PC-9 (cell line): ENCODE results near the gene TARDBP. TPM values are rescaled to one million over a fixed set of nuclear protein-coding genes. Genes with fewer than 3 reads are reported as not detected.

Experiments
- BruUV-seq: library from RNA; stranded (reverse); fragments of 400-500 nt; replicated peaks from 2 replicates; lab custom pipeline; 2021; lab: Mats Ljungman, UMichigan
- CTCF ChIA-PET: fragments of 300-600 bp; sonication (Branson Sonifier 250); formaldehyde crosslinking; loops from one replicate; lab custom pipeline; 2022; ENCODE audit warnings: antibody characterized with exemption; lab: Charles Lee
- POLR2A ChIA-PET: fragments of 300-600 bp; sonication (Branson Sonifier 250); formaldehyde crosslinking; loops from one replicate; lab custom pipeline; 2022; ENCODE audit warnings: antibody characterized with exemption; ENCODE audit not compliant: unreplicated experiment; lab: Charles Lee
- DNase-seq, 2 experiments: peaks; one replicate each; pipeline versions ENCODE4 v3.0.0 to v3.0.0-alpha.2; 2015 to 2022; ENCODE audit warnings: mixed read lengths in 1 of 2
- H2AFZ ChIP-seq: fragments of 200-600 bp; sonication (generic); 2 replicates; pipeline ENCODE4 v1.8.1; 2017; ENCODE audit warnings: antibody characterized with exemption
- H3F3A ChIP-seq: fragments of 200-600 bp; sonication (generic); 2 replicates; pipeline ENCODE4 v1.8.1; 2017; ENCODE audit warnings: antibody characterized with exemption, mild to moderate bottlenecking, low read depth; ENCODE audit not compliant: insufficient read depth
- H3K27ac ChIP-seq: fragments of 200-600 bp; sonication (generic); 2 replicates; pipeline ENCODE4 v1.6.1; 2016; ENCODE audit warnings: mixed run types
- H3K27me3 ChIP-seq: fragments of 200-600 bp; sonication (generic); 2 replicates; pipeline ENCODE4 v1.6.1; 2016; ENCODE audit warnings: low read depth, mixed run types; ENCODE audit not compliant: insufficient read depth
- H3K36me3 ChIP-seq: fragments of 200-600 bp; sonication (generic); 2 replicates; pipeline ENCODE4 v1.6.1; 2016; ENCODE audit warnings: low read depth, mixed run types
- H3K4me1 ChIP-seq: fragments of 200-600 bp; sonication (generic); replicated peaks from 2 replicates; pipeline ENCODE4 v1.6.1; 2016; ENCODE audit warnings: mixed run types; ENCODE audit not compliant: insufficient read depth
- H3K4me2 ChIP-seq: fragments of 200-600 bp; sonication (generic); 2 replicates; pipeline ENCODE4 v1.6.1; 2017; ENCODE audit warnings: mixed run types
- H3K4me3 ChIP-seq: fragments of 200-600 bp; sonication (generic); 2 replicates; pipeline ENCODE4 v1.6.1; 2016; ENCODE audit warnings: mixed run types
- H3K79me2 ChIP-seq: fragments of 200-600 bp; sonication (generic); 2 replicates; pipeline ENCODE4 v1.6.1; 2017; ENCODE audit warnings: low read depth, mixed run types
- H3K9me2 ChIP-seq: fragments of 200-600 bp; sonication (generic); 2 replicates; pipeline ENCODE4 v1.8.1; 2017; ENCODE audit warnings: mild to moderate bottlenecking; ENCODE audit not compliant: insufficient read depth
- H3K9me3 ChIP-seq: fragments of 200-600 bp; sonication (generic); 2 replicates; pipeline ENCODE4 v1.8.1; 2016; ENCODE audit warnings: low read depth; ENCODE audit not compliant: insufficient read depth
- H4K20me1 ChIP-seq: fragments of 200-600 bp; sonication (generic); 2 replicates; pipeline ENCODE4 v1.8.1; 2017; ENCODE audit not compliant: insufficient read depth
- CTCF ChIP-seq: fragments of 200-600 bp; sonication (generic); conservative IDR thresholded peaks from 2 replicates; pipeline ENCODE4 v1.6.1; 2017; ENCODE audit warnings: mixed run types, antibody characterized with exemption, mild to moderate bottlenecking, moderate library complexity
- EZH2 ChIP-seq: fragments of 200-600 bp; sonication (generic); IDR thresholded peaks from 2 replicates; pipeline ENCODE4 v1.8.0; 2017; ENCODE audit warnings: antibody characterized with exemption, low read depth
- intact Hi-C: fragments of 100-400 bp; cut with micrococcal nuclease; formaldehyde crosslinking; loops from one replicate; pipeline ENCODE4 v1.10.0; 2022; ENCODE audit not compliant: unreplicated experiment
- total RNA-seq: library from RNA; stranded (reverse); gene quantifications from 2 replicates; pipeline ENCODE4 v1.2.3, GENCODE V29; 2021

TARDBP gene
- total RNA-seq, 1 experiment from 2014 or later = 142 TPM

- Histone ChIP-seq H3K4me2 (no peak overlapping the region), H3K4me3 (no peak overlapping the region), H3K27me3 (no peaks in the 10 kb centered on the region), H3K4me1 (no peaks in the 10 kb centered on the region), H3K79me2 (peaks cover 7% of the 10 kb centered on the region), H3K9me3 (no peaks in the 10 kb centered on the region), H4K20me1 (no peaks in the 10 kb centered on the region), H3K36me3 (no peaks in the 10 kb centered on the region), H2AFZ (no peak overlapping the region), H3K27ac (no peak overlapping the region), H3F3A (no peaks in the 10 kb centered on the region), H3K9me2 (no peaks in the 10 kb centered on the region)
- BruUV-seq = no TSS peak
- intact Hi-C loops = no loop called here
- DNase-seq = no peak
- no peak for TF ChIP-seq CTCF
- no peak for TF ChIP-seq EZH2
- ChIA-PET CTCF (no interaction called here), POLR2A (no interaction called here)
Measured at GRCh38 chr1:11054181-11054580, 41.7 kb downstream of the TARDBP start.

GRCh38 chr1:11054666-11055065 is 42.2 kb downstream of the TARDBP start:
- TF ChIP-seq EZH2 = no peak
- no peak for TF ChIP-seq CTCF
- no peaks in the 10 kb centered on the region for H3K4me1 ChIP-seq
- no peak overlapping the region for H3K4me2 ChIP-seq
- BruUV-seq = no TSS peak
- intact Hi-C loops = no loop called here
- POLR2A ChIA-PET = no interaction called here
- H3F3A ChIP-seq = no peaks in the 10 kb centered on the region
- no peak for DNase-seq
- CTCF ChIA-PET = no interaction called here
- H3K36me3 ChIP-seq = no peaks in the 10 kb centered on the region
- no peak overlapping the region for H3K27ac ChIP-seq
- H2AFZ ChIP-seq = no peak overlapping the region
- peaks cover 11% of the 10 kb centered on the region for H3K79me2 ChIP-seq
- H3K27me3 ChIP-seq = no peaks in the 10 kb centered on the region
- H3K4me3 ChIP-seq = no peak overlapping the region
- no peaks in the 10 kb centered on the region for H4K20me1 ChIP-seq
- H3K9me2 ChIP-seq = no peaks in the 10 kb centered on the region
- no peaks in the 10 kb centered on the region for H3K9me3 ChIP-seq

- Histone ChIP-seq H3F3A (no peaks in the 10 kb centered on the region), H2AFZ (no peak overlapping the region), H3K4me2 (no peak overlapping the region), H3K79me2 (peaks cover 11% of the 10 kb centered on the region), H3K4me3 (no peak overlapping the region), H3K27me3 (no peaks in the 10 kb centered on the region), H3K9me2 (no peaks in the 10 kb centered on the region), H4K20me1 (no peaks in the 10 kb centered on the region), H3K4me1 (no peaks in the 10 kb centered on the region), H3K9me3 (no peaks in the 10 kb centered on the region), H3K27ac (no peak overlapping the region), H3K36me3 (no peaks in the 10 kb centered on the region)
- intact Hi-C loops = no loop called here
- TF ChIP-seq EZH2 (no peak), CTCF (no peak)
- ChIA-PET CTCF (no interaction called here), POLR2A (no interaction called here)
- DNase-seq = no peak
- BruUV-seq = no TSS peak
Measured at GRCh38 chr1:11055676-11056075, 43.2 kb downstream of the TARDBP start.
